ENCODE results near the gene AHR. TPM values are rescaled to one million over a fixed set of nuclear protein-coding genes. Genes with fewer than 3 reads are reported as not detected.

The AHR gene
- total RNA-seq, 1 experiment from 2014 or later, result 6.1 TPM

GRCh38 chr7:17385612-17386011 is 87.2 kb downstream of the AHR start:
- Histone ChIP-seq H3K27ac (ENCODE audit: insufficient read length, low read depth, low read length) (no peak overlapping the region), H3K9me3 (ENCODE audit: control insufficient read depth, low read depth, low read length) (no peaks in the 10 kb centered on the region), H2BK5ac (ENCODE audit: insufficient read length, low read length) (no peak overlapping the region), H2BK12ac (ENCODE audit: insufficient read length, low read depth, low read length) (no peak overlapping the region), H3K56ac (ENCODE audit: insufficient read length, low read depth, low read length) (no peak overlapping the region), H3K4ac (ENCODE audit: low read depth, low read length) (no peak overlapping the region), H3K4me1 (ENCODE audit: insufficient read depth, low read length) (no peaks in the 10 kb centered on the region), H2AFZ (ENCODE audit: low read length) (no peak overlapping the region), H3K9ac (ENCODE audit: extremely low read depth, insufficient read length, low read length) (no peak overlapping the region), H3K23ac (ENCODE audit: insufficient read length, low read depth, low read length) (no peak overlapping the region), H2BK120ac (ENCODE audit: low read depth, low read length, poor library complexity, severe bottlenecking) (no peak overlapping the region), H4K91ac (ENCODE audit: insufficient read length, low read depth, low read length) (no peak overlapping the region), H3K79me1 (ENCODE audit: insufficient read depth, low read depth, low read length, poor library complexity, severe bottlenecking) (no peaks in the 10 kb centered on the region), H3K18ac (ENCODE audit: insufficient read length, low read depth, low read length) (no peak overlapping the region), H2BK20ac (ENCODE audit: low read depth, low read length, poor library complexity, severe bottlenecking) (no peak overlapping the region), H3K4me2 (ENCODE audit: insufficient read depth, insufficient read length, low read length) (no peak overlapping the region), H4K8ac (replicated peaks; ENCODE audit: insufficient read length, low read depth, low read length) (no peak overlapping the region), H4K20me1 (ENCODE audit: control insufficient read depth, insufficient read depth, insufficient read length) (no peaks in the 10 kb centered on the region), H2AK5ac (ENCODE audit: insufficient read length, low read length) (no peak overlapping the region), H2BK15ac (ENCODE audit: low read depth, low read length) (no peak overlapping the region), H3K23me2 (ENCODE audit: insufficient read length, low read depth, low read length, poor library complexity, severe bottlenecking) (no peaks in the 10 kb centered on the region), H3K14ac (ENCODE audit: insufficient read depth, low read length) (no peak overlapping the region), H4K5ac (ENCODE audit: insufficient read length, low read depth, low read length) (no peak overlapping the region), H3K79me2 (ENCODE audit: insufficient read depth, low read length) (no peaks in the 10 kb centered on the region), H3K27me3 (ENCODE audit: insufficient read depth, low read length) (no peaks in the 10 kb centered on the region), H3T11ph (ENCODE audit: low read length) (no peak overlapping the region)
- Mint-ChIP-seq H3K27ac (no peak overlapping the region), H3K4me1 (peaks cover 28 to 47% of the 10 kb centered on the region in 2 experiments), H3K4me3 (no peak overlapping the region), H3K36me3 (ENCODE audit: insufficient read depth in 1 of 3, low read depth in 3 of 3) (peaks cover 0 to 9% (median 0%) of the 10 kb centered on the region in 3 experiments; a peak in 3 of 7 replicates), H3K9me3 (peaks cover 5 to 10% of the 10 kb centered on the region in 2 experiments; a peak in 4 of 5 replicates), H3K27me3 (ENCODE audit: low read depth) (no peaks in the 10 kb centered on the region)
- no peak for TF ChIP-seq CTCF (conservative IDR thresholded peaks at IDR 0.05)
- no peak for DNase-seq

Data from H9 (cell line).